ENCODE results near the gene UBA1.

DNA sequence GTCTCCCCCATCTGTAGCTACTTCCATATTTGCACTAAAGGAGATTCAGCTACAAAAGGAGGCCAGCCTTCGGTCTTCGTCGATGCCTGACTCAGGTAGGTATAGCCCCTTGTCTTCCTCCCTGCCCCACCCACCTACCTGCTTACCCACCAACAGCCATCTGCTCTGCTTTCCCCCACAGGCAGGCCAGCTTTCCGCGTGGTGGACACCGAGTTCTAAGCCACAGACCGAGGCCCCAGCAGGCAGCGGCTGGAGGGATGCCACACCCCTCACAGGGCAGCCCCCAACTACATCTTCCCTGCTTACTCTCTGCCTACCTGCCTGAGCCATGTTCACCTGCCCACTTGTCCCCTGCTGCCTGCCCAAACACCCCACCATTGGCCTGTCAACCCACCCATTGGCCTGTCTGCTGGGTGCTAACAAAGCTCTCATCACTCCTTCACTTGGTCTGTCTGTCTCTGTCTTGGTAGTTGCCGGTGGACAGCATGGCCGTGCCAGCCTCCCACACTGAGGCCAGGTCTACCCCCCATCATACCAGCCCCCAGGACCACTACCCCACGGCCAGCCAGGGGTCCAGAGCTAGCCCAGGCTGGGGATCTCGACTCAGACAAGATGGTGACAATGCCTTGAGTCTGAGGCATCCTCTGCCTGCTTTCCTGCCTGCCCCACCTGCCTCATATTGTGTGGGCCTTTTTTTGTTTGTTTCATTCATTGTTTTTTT lies 35.1 kb downstream of the UBA1 start:
- TF ChIP-seq, protein P1, sequence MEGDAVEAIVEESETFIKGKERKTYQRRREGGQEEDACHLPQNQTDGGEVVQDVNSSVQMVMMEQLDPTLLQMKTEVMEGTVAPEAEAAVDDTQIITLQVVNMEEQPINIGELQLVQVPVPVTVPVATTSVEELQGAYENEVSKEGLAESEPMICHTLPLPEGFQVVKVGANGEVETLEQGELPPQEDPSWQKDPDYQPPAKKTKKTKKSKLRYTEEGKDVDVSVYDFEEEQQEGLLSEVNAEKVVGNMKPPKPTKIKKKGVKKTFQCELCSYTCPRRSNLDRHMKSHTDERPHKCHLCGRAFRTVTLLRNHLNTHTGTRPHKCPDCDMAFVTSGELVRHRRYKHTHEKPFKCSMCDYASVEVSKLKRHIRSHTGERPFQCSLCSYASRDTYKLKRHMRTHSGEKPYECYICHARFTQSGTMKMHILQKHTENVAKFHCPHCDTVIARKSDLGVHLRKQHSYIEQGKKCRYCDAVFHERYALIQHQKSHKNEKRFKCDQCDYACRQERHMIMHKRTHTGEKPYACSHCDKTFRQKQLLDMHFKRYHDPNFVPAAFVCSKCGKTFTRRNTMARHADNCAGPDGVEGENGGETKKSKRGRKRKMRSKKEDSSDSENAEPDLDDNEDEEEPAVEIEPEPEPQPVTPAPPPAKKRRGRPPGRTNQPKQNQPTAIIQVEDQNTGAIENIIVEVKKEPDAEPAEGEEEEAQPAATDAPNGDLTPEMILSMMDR (IDR thresholded peaks at IDR 0.05), result no peak
- TF ChIP-seq POLR2A (IDR thresholded peaks at IDR 0.05), result no peak
